HG03097 (cell line): ENCODE results near the gene JMJD4.

Experiments used
- ATAC-seq: cut with Tn5 transposase; IDR thresholded peaks from one replicate; pipeline ENCODE4 v1.9.1; 2021; ENCODE audit not compliant: unreplicated experiment, low FRiP score

Gene JMJD4

DNA sequence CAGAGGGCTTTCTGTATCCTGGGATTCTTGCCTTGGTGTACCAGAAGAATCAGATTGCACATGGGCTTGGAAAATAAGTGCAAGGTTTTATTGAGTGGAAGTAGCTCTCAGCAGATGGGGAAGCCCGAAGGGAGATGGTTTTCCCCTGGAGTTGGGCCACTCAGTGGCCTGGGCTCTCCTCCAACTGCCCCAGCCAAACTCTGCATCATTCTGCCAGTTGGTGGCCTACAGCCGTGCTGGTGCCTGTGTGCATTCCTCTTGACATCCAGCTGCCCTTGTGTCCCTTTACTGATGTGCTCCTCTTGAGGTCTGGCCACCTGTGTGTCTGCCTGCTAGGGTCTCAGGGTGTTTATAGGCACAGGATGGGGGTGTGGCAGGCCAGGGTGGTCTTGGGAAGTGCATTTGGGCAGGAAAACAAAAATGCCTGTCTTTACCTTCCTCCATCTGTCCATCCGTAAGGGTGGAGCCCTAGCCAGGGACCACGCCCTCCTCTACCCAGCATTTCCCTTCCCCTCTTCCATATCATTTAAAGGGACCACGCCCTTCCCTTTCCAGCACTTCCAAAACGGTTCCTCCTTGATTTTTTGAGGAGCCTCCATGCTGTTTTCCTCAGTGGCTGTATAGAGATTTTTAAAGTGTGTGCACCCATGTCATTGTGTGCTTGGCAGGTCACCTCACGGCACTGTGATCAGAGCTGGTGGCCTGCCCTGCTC, 19.1 kb upstream of the JMJD4 start:
- ATAC-seq: no peak

GRCh38 chr1:227749916-227750710, 15.0 kb upstream of the JMJD4 start:
- ATAC-seq: no peak

DNA sequence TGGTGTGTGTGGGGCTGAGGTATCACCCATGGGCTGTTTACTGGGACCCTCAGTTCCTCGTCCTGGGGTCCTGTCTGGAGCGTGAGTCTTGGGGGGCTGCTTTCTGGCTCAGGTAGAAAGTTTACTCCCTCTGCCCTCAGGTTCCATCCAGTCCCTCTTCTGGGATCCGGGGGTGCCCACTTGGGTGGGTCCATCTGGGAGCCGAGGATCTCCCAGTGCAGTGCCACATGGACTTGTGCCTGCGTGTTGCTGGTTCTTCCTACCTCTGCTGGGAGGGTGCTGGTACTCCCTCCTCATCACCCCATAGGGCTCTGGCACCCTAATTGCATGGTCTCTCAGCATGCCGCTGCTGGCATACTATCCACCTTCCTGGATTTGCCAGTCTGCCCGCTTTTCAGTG, 14.1 kb upstream of the JMJD4 start:
- no peak for ATAC-seq

DNA sequence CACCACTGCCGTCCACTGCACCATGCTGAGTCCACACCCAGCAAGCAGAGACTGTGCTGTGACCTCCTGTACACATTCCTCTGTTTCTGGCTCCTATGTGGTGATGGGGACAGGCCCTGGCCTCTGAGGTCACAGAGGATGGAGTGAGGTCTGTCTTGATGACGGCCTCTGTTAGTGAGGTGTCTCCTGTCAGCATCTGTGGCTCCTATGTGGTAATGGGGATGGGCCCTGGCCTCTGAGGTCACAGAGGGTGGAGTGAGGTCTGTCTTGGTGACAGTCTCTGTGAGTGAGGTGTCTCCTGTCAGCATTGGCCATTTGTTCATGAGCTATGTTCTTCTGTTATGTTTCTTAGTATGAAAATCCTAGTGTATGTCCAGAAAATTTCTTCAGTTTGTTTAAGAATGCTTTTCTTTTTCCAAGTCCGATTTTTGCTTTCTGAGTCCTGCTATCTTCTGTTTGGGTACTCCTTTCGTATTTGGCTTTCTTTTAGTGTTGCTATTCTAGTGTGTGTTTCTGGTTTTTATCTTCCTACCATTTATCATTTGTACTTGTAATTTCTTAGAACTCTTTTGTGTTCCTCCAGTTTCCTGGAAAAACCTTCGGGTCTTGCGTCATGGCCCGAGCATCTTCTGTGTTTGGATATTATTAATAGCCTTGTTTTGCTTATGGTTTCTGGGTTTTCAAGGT, 13.5 kb upstream of the JMJD4 start:
- ATAC-seq: no peak

- ATAC-seq: no peak
Measured at GRCh38 chr1:227747948-227748495, 12.9 kb upstream of the JMJD4 start.

GRCh38 chr1:227747382-227747781, 12.3 kb upstream of the JMJD4 start:
- ATAC-seq: no peak

- no peak for ATAC-seq
Measured at GRCh38 chr1:227746676-227747075, 11.6 kb upstream of the JMJD4 start.

DNA sequence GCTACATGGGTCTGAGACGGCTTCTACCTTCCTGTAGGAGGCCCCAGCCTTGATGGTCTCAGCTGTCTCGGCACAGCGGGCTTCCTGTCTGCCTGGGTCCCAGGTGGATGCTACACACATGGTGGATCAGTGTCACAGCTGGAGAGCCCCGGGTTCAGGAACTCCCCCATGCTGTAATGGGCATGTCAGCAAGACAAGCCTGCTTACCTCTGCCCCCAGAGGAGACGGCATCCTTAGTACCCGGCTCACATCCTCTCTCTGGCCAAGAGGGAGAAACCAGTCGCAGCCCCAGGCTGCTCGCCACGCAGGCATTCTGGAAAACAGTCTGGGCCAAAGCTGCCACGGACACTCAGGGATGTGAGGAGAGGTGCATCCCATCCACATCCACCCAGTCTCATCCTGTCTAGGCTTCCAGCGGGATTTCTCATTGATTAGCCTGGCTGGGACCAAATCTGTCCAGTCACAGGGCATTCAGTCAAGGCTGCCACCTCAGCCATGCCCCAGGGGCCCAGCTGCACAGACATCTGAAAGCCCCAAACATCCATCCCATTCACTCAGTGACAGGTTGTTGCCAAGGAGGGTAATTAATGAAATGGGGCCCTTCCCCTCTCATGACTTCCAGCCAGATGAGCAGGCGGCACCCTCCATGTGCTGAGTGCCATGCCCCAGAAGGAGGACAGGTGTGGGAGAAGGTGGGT, 10.6 kb upstream of the JMJD4 start:
- ATAC-seq: no peak

GRCh38 chr1:227744668-227745067, 9.6 kb upstream of the JMJD4 start:
- ATAC-seq: no peak

- no peak for ATAC-seq
Measured at GRCh38 chr1:227742738-227743715, 7.9 kb upstream of the JMJD4 start.

- ATAC-seq: no peak
Measured at GRCh38 chr1:227741166-227741870, 6.2 kb upstream of the JMJD4 start.

- ATAC-seq: no peak
Measured at GRCh38 chr1:227740401-227740960, 5.4 kb upstream of the JMJD4 start.

GRCh38 chr1:227739636-227740035, 4.5 kb upstream of the JMJD4 start:
- ATAC-seq: no peak

DNA sequence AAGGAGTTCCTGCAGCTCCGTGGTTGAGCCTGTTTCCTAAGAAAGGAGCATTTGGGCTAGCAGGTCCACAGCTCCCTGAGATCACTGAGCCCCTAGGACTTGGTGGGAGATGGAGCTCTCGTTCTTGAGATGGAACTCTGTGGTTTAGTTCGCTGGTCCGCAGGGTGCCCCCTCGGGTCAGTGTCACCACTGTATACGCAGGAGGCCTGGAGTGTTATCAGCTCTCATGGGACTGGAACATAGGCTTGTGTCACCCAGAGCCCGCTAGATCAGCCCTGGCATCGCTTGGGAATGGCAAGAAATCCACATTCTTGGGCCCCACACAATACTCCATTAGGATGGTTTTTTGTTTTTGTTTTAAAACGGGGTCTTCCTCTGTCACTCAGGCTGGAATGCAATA, 3.7 kb upstream of the JMJD4 start:
- no peak for ATAC-seq

- no peak for ATAC-seq
Measured at GRCh38 chr1:227736814-227737432, 1.8 kb upstream of the JMJD4 start.

DNA sequence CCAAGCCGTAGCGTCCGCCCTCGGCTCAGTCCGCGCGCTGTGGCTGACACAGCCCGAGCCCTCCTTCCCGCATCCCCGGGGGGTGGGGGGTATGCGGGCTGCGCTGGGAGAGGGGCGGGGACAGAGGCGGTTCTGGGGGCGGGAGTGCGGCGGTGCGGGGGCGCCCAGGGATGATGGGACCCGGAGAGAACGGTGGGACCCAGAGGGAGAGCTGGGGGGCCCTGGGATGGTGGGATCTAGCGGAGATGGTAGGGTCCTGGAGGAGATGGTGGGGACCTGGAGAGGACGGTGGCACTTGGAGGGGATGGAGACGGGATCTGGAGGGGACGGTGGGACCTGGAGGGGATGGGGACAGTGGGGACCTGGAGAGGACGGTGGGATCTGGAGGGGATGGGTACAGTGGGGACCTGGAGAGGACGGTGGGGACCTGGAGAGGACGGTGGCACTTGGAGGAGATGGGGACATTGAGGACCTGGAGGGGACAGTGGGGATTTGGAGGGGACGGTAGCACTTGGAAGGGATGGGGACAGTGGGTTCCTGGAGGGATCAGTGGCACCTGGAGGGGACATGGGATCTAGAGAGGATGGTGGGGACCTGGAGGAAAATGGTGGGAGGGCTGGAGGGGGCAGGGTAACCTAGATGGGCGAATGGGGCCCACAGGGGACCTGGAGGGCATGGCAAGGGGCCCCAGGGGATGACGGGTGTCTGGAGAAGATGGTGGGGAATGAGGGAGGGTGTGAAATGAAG, 610 bp upstream of the JMJD4 start:
- no peak for ATAC-seq

DNA sequence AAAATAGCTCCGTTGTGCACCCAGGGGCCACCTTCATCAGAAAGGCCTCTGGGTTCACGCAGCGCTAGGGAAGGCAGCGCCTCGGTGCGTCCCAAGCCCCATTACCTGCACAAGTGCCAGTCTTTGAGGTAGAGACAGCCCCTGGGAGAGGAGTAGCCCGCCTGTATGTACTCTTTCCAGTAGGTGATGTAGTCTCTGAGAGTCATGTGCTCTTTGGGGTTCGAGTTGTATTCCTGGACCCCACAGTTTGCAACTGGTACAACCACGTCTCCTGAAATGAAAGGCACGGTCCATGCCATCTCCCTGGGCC, 601 bp downstream of the JMJD4 start:
- ATAC-seq: no peak
